ENCODE data around the gene SARNP.

Gene SARNP

GRCh38 chr12:55728939-55729818, 88.3 kb downstream of the SARNP start, which contains the start of gene CD63:
Gene CD63 (minus strand): TSS chr12:55729009. CDS start chr12:55728341, 668 bp downstream.
- DNase-seq (ENCODE audit: insufficient read length, low spot score): peak; percentile 92
- FAIRE-seq: peak; percentile 57

- no peak for DNase-seq (ENCODE audit: insufficient read length, low spot score)
- no peak for FAIRE-seq
These were observed 89.2 kb downstream of the SARNP start for GRCh38 chr12:55728186-55728938.

- FAIRE-seq: no peak
- DNase-seq (ENCODE audit: insufficient read length, low spot score): no peak
These were observed 89.8 kb downstream of the SARNP start for GRCh38 chr12:55727643-55728185.

GRCh38 chr12:55726971-55727370, 90.6 kb downstream of the SARNP start:
- DNase-seq (ENCODE audit: insufficient read length, low spot score) (no peak), FAIRE-seq (no peak)

- FAIRE-seq: no peak
- DNase-seq (ENCODE audit: insufficient read length, low spot score): no peak
These were observed 92.0 kb downstream of the SARNP start for GRCh38 chr12:55725556-55725955.

- DNase-seq (ENCODE audit: insufficient read length, low spot score) (no peak), FAIRE-seq (no peak)
These were observed 92.6 kb downstream of the SARNP start for GRCh38 chr12:55724940-55725309.

GRCh38 chr12:55724226-55724939, 93.1 kb downstream of the SARNP start:
- DNase-seq (ENCODE audit: insufficient read length, low spot score) (no peak), FAIRE-seq (no peak)

- FAIRE-seq (no peak), DNase-seq (ENCODE audit: insufficient read length, low spot score) (no peak)
These were observed 93.9 kb downstream of the SARNP start for GRCh38 chr12:55723516-55724225.

- FAIRE-seq (no peak), DNase-seq (ENCODE audit: insufficient read length, low spot score) (no peak)
These were observed 94.6 kb downstream of the SARNP start for GRCh38 chr12:55722948-55723347.

- no peak for DNase-seq (ENCODE audit: insufficient read length, low spot score)
- no peak for FAIRE-seq
These were observed 95.8 kb downstream of the SARNP start for GRCh38 chr12:55721601-55722213.

- no peak for DNase-seq (ENCODE audit: insufficient read length, low spot score)
These were observed 96.6 kb downstream of the SARNP start for GRCh38 chr12:55720894-55721444.

GRCh38 chr12:55720071-55720564, 97.4 kb downstream of the SARNP start, which contains the start of gene RDH5:
Gene RDH5 (plus strand): TSS chr12:55720393. CDS start chr12:55721185, 792 bp downstream.
- FAIRE-seq: no peak
- DNase-seq (ENCODE audit: insufficient read length, low spot score): no peak

More at GRCh38 chr12:55720894-55721444, 96.6 kb downstream of the SARNP start:
- FAIRE-seq: peak; percentile 4

GRCh38 chr12:55719371-55719770, 98.2 kb downstream of the SARNP start:
- FAIRE-seq (no peak), DNase-seq (ENCODE audit: insufficient read length, low spot score) (no peak)

GRCh38 chr12:55718624-55719275, 98.8 kb downstream of the SARNP start:
- FAIRE-seq: no peak
- no peak for DNase-seq (ENCODE audit: insufficient read length, low spot score)

GRCh38 chr12:55718015-55718414, 99.5 kb downstream of the SARNP start:
- DNase-seq (ENCODE audit: insufficient read length, low spot score): no peak
- no peak for FAIRE-seq

- FAIRE-seq: no peak
- no peak for DNase-seq (ENCODE audit: insufficient read length, low spot score)
These were observed 100.2 kb downstream of the SARNP start for GRCh38 chr12:55717011-55718007.

- no peak for FAIRE-seq
- DNase-seq (ENCODE audit: insufficient read length, low spot score): no peak
These were observed 101.0 kb downstream of the SARNP start for GRCh38 chr12:55716582-55716957.
